ENCODE results near the gene MARCHF11. TPM values are rescaled to one million over a fixed set of nuclear protein-coding genes. Genes with fewer than 3 reads are reported as not detected.

MARCHF11 gene
- polyA plus RNA-seq, 4 donors, result 1.1 to 6.9 (median 3.3) TPM

DNA sequence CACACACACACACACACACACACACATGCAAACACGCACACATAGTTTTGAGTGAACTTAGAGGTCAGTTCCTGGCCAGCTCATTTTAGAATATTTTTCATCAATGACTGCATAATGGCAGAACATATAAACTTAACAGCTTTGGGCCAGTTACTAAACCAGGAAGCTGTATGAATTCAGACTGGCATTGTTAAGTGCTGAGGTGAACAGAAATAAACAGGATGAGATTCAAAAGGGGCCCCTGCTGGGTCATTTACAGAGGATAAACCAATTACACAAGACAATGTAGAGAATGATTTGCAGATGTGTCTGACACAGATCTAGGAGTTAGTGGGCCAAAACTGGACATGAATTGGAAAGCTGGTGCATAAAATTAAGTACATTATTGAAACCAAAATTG lies 44.6 kb downstream of the MARCHF11 start:
- no peak for DNase-seq (ENCODE audit: low read depth in 4 of 4, low spot score in 2 of 4)

DNA sequence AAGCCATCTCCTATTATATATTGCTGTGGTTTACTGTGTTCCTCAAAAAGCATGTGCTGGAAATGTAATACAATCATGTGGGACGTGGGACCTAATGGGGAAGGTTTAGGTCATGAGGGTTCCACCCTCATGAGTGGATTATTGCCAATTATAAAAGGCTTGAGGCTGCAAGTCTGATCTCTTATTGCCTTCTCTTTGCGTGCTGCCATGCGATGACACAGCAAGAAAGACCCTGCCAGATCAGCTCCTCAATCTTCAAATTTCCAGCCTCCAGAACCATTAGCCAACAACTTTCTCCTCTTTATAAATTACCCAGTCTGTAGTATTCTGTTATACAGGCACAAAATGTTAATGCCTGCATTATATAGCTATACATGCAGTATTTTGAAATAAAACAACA lies 45.4 kb downstream of the MARCHF11 start:
- DNase-seq (ENCODE audit: low read depth in 4 of 4, low spot score in 2 of 4), result no peak

DNA sequence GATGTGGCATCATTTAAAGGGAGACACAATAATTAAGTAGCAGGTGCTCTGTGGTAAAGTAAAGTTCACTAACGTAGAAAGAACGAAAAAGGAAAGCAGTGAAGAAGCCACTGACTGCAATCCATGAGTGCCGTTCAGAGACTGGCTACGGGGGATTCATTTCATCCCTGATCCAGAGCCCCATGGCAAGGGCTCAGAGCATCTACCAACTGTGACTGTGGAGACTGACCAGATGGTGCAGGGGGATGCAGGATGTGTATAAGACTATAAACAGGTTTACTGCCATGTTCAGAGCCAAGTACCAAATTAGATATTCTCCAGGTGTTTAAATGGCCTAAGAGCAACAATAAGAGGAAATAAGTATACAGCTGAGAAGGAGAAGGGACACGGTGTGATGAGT lies 47.7 kb downstream of the MARCHF11 start:
- DNase-seq (ENCODE audit: low read depth in 4 of 4, low spot score in 2 of 4), result no peak

DNA sequence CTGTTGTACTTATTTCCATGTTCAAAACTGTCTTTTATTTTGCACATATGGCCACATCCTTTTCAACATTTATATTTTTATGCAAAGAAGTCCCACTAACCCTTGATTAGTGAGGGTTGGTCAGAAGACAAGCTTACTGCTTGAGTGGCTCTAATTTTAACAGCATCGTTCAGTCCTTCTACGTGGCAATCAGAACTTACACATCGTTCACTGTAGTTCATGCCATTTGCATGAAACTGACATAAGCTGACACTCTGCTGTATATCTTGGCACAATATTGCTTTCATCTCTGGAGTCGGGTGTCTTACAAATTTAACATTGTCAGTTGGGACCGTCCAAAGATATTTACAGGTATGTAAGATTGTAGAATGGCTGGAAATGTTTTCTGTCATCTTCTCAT lies 50.6 kb downstream of the MARCHF11 start:
- no peak for DNase-seq (ENCODE audit: low read depth in 4 of 4, low spot score in 2 of 4)

DNA sequence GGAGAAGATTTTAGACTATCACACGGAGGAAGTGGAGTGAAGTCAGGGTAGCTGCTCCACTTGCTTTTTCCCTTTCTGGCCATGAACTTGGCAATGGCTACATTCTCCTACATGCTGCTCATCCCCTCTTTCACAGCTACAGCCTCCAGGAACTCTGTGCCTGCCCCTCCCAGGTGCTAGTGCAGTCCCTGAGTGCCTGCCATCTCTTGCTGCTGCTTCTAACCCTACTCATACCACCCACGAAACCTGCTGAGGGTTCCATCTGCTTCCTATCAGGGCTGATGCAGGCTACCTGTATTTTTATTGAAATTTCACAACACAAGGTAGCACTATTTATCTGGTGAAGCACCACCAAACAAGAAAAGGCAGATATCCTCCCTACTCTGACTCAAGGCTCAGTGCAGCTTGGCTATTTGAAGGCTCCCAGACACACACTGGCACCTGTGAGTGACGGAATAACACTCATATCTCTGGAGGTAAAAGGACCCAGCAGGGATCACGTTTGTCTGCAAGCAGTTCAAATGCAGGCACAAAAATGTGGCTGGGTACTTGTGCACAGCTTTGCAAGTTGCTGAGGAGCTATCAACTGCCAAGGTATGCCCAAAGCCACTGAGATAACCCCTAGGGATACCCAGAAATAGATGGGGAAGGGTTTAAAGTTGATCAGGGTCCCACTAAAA lies 51.6 kb downstream of the MARCHF11 start:
- no peak for DNase-seq (ENCODE audit: low read depth in 4 of 4, low spot score in 2 of 4)

DNA sequence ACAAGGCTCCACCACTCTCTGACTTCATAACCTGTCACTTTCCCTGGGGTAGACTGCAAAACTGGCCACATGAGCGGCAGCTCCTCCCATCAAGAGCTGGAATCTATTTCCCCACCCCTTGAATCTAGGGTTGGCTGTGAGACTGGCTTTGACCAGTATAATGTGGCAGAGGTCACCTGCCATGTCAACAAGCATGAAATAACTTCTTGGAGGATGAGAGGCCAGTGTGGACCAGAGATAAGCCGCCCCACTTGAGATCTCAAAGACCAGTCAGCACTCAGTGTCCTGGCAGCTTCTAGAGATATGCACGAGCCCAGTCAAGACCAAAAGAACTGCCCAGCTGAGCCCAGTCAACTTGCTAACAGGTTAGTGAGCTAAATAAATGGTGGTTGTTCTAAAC lies 59.0 kb downstream of the MARCHF11 start:
- DNase-seq (ENCODE audit: low read depth in 4 of 4, low spot score in 2 of 4), result no peak

DNA sequence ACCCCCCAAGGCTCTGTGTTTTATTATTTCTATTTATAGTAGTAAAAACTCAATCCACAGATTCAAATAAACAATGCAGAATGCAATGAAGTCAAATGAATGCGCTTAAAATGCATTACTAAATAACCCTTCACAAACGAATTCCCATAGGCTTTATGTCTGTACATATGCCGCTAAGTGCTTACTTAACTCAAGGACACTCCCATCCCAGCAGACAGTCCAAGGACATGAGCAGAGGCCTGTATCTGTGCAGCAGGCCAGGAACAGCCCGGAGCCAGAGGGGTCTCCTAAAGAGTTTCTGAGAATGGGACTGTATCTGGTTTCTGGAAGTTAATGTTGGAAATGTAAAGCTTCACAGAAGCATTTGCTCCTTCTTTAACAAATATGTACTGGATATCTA lies 59.8 kb downstream of the MARCHF11 start:
- DNase-seq (ENCODE audit: low read depth in 4 of 4, low spot score in 2 of 4), result no peak

DNA sequence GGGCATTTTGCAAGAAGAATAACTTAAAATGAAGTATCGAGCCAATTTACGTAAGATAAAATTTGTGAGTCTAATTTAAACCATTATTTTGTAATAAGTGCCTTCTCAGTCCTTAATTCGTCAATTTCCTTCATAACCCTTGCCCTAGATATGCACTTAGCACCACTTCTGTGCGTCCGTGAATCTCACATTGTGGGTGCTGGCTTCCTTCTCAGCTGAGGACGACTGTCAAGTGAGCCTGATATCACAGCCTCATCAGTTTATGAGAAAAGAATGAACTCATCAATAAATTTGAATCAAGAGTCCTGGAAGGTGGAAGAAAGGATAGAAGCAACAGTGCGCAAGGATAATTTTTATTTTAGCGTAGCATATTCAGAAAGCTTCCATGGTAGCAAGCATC lies 64.5 kb downstream of the MARCHF11 start:
- DNase-seq (ENCODE audit: low read depth in 4 of 4, low spot score in 2 of 4), result no peak

DNA sequence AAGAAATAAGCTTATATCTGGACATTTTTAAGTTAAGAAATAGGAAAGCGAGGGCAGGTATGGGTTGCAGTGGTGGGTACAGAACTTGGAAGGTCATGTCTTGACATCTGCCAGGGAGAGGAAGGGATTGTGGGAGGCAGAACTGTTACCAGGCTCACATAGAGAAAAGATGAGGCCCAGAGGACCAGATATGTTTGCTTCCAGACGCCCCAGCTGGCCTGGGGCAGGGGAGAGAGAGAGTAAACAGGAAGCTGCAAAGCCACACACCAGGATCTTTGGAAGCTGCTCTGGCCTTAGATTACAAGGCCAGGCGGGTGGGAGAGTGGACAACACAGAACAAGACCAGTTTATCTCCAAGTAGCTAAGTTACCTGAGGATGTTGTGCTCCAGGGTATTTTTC lies 71.2 kb downstream of the MARCHF11 start:
- no peak for DNase-seq (ENCODE audit: low read depth in 4 of 4, low spot score in 2 of 4)

DNA sequence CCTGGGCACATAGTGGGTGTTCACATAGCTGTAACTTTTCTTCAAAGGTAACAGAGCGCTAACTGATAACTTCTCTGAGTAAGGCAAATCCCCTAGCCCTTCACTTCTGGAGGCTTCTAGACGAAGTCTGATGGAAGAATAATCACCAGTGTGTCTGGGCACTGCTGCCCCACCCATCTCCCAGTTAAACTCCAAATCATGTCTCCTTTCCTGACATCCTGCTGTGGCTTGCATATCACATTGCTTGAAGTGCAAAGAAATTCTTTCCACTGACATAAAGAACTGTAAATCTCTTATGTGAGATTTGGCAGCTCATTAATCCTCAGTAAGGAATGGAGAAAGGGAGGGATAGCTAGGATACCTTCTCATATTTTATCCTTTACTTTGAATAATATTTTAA lies 74.6 kb downstream of the MARCHF11 start:
- DNase-seq (ENCODE audit: low read depth in 4 of 4, low spot score in 2 of 4), result no peak

DNA sequence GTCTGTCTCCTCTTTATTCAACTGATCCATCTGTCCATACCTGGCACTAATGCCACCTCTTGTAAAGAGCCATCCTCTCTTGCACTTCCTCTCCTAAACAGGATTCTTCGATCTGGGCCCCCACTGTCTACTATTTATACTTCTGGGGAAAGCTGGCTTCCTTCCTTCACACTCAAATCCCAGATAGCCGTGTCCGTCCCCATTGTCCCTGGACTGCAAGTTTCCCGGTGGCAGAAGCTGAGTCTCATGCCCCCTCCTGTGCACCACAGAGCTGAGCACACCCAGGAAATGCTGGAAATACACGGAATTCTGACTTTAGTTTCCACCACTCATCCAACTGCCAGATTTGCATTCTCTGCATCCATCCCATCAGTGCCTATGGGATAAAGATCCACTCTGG lies 84.0 kb downstream of the MARCHF11 start:
- no peak for DNase-seq (ENCODE audit: low read depth in 4 of 4, low spot score in 2 of 4)

DNA sequence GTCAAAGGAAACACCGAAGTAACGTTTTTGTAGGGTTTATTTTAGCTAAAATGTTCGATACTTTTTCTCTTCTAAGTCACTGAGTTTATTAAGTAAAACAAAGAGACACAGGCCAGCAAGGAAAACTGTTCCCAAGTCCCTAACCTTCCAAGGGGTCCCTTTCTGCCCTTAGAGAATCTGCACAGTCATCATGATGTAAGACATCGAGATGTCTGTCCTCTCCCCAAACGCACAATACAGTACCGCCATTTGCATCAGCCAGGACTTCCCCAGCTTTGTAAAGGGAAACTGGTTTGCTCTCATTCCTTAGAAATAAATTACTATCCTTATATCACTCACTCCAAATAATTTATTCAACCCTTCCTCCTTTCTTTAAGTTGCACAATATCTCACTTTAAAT lies 89.3 kb downstream of the MARCHF11 start:
- no peak for DNase-seq (ENCODE audit: low read depth in 4 of 4, low spot score in 2 of 4)

DNA sequence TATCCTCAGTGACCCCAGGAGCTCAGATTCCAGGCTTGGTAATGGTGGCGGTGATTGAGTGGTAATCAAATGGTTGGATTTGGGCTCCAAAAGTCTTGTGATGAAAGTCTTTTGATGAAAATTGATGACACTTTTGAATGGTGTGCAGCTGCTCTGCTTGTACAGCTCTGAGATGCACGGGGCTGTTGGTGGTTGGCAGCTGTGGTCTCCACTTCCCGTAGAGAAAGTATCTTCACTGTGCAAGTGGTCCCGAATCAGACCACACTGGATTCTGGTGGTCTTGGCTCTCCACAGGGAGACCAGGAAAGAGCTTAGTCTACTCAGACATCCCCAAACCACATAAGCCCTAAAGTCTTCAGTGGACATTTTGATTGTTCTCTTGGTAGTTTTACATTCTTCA lies 96.6 kb downstream of the MARCHF11 start:
- DNase-seq (ENCODE audit: low read depth in 4 of 4, low spot score in 2 of 4), result no peak

DNA sequence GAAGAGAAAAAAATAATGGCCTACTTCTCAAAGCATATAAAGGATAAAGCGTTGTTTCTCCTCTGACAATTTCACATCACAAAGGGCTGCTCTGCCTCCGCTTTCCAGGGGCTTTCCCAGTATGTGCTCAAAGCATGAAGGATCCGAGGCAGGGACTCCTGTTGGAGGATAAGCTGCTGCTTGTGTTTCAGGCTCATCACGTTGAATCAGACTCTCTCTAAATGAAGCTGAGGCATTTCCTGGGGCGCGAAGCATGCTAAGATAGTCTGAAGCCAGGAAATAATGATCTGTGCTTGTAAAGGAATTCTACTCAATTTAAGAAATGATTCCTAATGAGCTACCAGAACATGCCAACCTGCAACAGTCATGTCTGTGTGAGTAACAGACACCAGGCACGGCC lies 97.5 kb downstream of the MARCHF11 start:
- no peak for DNase-seq (ENCODE audit: low read depth in 4 of 4, low spot score in 2 of 4)

DNA sequence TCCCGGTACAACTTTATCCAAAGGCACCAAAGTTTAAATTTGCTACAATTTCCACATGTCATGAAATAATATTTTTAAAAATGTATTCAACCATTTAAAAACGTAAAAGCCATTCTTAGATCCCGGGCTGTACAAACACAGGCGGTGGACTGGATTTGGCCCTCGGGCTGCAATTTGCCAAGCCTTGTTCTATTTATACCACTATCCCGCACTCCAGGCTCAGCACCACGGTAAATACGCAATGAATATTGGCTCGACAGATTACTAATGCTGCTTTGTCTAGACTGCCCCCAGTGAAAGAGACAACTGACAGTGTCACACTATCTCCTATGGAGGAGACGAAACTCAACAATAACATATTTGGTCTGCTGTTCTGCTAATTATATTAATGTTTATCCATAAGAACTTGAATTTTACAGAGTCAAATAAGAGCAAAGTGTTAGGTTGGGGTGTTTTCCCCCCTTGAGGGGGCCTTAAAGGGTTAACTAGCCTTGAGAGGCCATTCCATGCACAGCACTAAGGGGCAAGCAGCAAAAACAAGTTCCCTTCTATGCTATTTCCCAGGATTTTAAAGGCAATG lies 98.1 kb downstream of the MARCHF11 start:
- DNase-seq (ENCODE audit: low read depth in 4 of 4, low spot score in 2 of 4), result no peak

DNA sequence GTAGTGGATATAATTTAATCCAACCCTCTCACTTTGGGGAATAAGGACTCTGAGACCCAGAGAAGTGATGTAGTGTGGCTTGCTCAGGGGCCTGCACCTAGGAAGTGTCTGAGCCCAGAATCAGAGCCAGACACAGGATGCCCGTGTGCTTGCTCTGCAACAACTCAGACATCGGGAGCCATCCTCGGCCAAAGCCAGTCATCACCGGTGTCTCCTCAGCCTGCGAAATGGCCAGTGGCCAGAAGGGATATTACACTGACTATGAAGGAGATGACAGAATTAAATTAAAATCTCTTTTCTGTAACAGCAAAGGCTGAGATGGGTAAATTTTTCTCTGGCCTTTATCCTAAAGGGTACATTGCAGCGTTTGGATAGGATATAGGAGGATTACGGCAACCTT lies 102.9 kb downstream of the MARCHF11 start:
- no peak for DNase-seq (ENCODE audit: low read depth in 4 of 4, low spot score in 2 of 4)

DNA sequence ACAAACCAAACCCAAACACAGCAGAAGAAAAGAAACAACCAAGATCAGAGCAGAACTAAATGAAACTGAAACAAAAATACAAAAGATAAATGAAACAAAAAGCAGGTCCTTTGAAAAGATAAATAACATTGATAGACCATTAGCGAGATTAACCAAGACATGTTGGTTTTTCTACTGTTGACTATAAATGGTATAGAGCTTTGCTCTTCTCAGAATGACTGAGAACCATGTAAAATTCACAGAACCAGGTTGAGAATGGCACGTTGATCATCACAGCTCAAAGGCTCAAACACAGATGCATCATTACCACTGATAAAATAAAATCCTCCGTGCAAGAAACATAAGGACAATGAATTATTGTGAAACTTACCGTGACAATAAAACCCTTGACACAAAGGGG lies 105.2 kb downstream of the MARCHF11 start:
- no peak for DNase-seq (ENCODE audit: low read depth in 4 of 4, low spot score in 2 of 4)

DNA sequence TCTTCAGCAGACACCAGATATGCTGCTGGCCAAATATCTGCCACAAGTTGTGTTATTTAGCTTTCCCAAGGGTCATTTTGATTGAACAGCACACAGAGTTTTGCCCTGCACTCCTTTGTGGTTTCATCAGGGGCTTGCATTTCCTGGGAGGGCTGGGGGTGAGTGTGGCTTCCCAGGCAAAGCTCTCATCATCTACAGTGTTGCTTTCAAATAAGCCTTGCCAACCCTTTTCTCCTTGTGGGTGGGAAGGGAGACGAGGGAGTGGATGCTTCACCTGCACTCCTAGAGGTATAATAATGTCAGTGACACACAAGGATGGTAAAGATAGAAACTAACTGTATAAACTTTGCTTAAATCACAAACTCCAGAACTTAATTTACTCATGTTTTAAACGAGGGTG lies 107.0 kb downstream of the MARCHF11 start:
- no peak for DNase-seq (ENCODE audit: low read depth in 4 of 4, low spot score in 2 of 4)

DNA sequence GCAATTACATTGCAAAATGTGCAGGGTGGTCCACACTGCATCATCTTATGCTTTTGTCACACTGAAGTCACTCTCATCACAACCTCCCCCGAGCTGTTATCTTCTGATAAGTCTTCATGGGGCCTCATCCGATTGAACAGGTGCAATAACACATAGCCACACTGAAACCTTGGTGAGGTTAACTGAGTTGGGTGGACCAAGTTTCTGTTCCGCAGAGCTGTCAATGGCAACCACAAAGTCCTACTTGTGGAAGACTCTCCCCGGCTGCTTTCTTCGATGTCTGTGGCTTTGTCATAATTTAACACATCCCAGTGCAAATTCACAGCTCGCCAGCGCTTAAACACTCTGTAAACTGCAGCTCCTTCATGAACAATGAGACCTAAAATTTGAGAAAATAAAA lies 112.2 kb downstream of the MARCHF11 start:
- no peak for DNase-seq (ENCODE audit: low read depth in 4 of 4, low spot score in 2 of 4)

DNA sequence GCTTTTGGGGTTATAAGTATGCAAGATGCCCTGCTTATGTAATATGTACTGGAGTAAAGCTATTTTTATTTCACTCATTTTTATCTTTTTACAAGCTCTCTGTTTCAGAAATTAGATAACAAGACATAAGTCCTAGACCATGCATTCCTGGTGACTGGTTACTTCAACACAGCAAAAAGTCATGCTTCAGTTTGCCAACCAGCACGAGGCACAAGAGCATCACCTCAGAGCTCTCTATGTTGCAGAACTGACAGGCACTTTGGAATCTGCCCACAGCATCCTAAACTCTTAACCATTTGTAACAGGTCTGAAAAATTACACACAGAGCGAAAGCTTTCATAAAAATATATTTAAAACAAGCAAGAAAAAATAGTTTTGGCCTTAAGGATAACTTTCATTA lies 112.8 kb downstream of the MARCHF11 start:
- DNase-seq (ENCODE audit: low read depth in 4 of 4, low spot score in 2 of 4), result no peak

DNA sequence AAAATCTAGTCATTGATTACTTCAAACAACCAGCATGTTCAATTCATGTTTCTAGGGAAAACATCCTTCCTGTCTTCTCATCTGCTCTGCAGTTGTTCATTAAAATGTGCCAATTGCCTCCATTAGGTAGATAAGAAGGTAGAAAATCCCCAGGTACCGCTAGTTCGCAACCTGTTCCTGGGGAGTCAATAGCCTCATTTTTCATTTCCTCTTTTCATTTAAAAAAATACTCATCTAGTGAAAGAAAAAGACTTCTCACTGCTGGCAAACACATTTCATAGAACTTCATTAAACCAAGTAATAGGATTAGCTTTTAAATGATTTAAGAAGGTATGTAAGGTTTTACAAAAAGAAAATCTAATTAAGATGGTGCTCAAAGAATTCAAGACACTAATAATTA lies 113.3 kb downstream of the MARCHF11 start:
- DNase-seq (ENCODE audit: low read depth in 4 of 4, low spot score in 2 of 4), result no peak

DNA sequence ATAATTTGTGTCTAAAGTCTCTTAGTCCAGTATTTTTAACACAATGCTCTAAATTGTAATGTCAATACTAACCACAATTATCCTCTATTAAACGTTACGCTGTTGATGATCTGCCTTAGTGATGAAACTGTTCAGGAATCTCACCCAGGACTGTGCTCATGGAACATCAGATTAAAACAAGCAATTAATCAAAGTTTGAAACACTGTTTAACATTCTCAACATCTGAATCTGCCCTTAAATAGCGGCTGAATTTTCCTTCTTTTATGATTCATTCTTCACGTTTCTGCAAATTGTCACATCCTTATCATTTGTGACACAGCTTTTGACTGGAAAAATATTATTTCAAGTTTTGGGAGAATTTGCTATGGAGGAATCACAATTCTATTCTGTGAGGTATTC lies 113.8 kb downstream of the MARCHF11 start:
- no peak for DNase-seq (ENCODE audit: low read depth in 4 of 4, low spot score in 2 of 4)

Data from left renal cortex interstitium (tissue), 4 donors.